GM19238 (cell line): ENCODE data around the gene UTP14C.
A peak's percentile ranks its signal among the peaks of the same experiment; 100 is the strongest.
"Not testable (repeated sequence)": the region's sequence is repeated elsewhere in the genome, so short reads cannot be mapped to it uniquely, and the experiment has no call there.

Experiments used
- DNase-seq: peaks from one replicate; pipeline ENCODE4 v3.0.0; 2011; ENCODE audit warnings: low spot score; ENCODE audit not compliant: insufficient read length

Gene UTP14C

DNA sequence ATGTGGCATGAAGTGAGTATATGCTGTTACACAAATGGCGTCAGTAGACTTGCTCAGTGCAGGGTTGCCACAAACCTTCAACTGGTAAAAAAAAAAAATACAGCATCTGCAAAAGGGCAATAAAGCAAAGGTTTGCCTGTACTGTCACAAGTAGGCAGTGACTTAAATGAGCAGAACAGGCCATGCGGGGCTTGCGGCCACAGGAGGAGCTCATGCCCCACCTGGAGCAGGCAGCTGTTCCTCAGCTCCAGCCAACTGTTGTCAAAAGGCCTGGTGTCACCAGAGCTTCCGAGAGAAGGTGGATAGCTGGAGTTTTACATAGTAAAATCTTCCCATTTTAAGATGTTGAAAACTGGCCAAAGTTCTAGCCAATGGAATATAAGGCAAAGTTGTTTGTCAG, 20.9 kb upstream of the UTP14C start:
- no peak for DNase-seq

DNA sequence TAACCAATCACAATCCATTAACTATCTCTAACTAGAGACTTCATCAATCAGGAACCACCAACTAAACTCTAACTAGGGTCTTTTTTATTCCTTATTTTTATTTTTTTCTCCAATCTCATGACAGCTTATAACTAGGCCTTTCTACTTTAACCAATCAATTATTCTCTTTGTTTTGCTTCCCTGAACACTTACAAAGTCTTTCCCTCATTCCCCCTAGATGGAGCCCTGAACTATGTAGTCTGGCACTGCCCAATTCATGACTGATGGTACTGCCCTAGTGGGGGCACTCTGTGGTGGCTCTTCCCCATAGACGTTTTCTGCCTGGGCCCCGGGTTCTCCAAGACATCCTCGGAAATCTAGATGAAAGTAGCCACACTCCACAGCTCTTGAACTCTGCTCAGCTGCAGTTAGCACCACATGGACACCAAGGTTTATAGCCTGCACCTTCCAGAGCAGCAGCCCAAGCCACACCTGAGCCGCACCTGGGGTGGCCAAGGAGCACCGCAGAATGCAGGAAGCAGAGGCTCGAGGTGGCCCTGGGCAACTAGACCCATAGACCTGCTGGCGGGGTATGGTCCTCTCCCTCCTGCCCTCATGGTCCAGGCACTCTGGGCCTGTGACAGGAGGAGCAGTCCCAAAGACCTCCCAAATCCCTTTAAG, 19.9 kb upstream of the UTP14C start:
- DNase-seq, result no peak

GRCh38 chr13:52005841-52006522, 18.5 kb upstream of the UTP14C start:
- no peak for DNase-seq

GRCh38 chr13:52006523-52007245, 17.8 kb upstream of the UTP14C start:
- DNase-seq, result no peak

DNA sequence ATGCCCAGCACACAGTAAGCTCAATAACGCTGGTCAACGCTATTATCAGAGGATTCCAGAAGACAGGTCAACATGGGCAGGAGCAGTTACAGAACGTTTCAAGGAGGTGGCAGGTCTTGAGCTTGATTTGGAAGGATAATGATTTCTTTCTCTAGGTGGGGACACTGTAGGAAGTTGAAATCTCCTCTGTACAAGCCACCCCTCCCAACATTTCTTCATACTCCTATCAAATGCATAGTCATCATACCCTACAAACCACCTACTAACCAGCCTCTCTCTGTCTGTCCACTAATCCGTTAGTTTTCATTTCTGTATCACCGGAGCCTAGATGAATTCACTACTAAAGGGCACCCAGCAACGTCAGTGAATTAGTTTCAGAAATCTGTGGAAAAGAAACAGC, 14.5 kb upstream of the UTP14C start:
- no peak for DNase-seq

DNA sequence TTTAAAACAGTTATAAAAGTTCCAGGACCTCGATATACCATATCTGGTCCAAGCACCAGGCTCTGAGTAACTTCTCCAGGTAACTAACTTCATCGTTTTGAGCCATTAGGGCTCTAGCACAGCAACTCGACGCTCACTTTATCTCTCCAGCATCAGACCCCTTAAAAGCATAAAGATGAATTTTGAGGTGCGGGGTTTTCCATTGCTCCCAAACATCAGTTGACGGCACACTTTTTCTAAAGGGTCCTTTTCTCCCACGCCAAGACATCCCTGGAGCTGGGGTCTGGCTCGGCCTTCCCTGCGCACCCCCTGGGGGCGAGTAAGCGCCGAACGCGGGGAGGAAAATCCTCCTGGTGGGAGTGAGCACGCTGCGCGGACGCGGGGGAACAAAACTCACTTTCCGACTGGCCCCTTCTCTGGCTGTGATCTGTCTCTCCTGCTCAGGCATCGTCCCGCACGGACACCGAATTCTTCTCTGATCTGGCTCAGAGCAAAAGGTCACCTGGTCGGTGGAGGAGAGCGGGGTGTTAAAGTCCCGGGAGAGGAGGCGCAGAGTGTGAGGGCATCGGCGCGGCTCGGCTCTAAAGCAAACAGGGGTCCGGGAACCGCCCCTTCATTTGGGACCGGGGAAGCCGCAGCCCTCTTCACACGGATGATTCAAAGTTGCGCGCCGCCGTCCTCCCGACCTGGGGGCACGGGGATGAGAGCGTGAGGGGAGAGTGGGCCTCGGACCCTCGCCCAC, 13.4 kb upstream of the UTP14C start, which contains the start of gene ATP7B:
TSS of gene ATP7B (minus strand) at position 561 of the 742 bp plus-strand sequence. CDS start at position 448, 113 bp downstream.
- DNase-seq, result peak; percentile 23

DNA sequence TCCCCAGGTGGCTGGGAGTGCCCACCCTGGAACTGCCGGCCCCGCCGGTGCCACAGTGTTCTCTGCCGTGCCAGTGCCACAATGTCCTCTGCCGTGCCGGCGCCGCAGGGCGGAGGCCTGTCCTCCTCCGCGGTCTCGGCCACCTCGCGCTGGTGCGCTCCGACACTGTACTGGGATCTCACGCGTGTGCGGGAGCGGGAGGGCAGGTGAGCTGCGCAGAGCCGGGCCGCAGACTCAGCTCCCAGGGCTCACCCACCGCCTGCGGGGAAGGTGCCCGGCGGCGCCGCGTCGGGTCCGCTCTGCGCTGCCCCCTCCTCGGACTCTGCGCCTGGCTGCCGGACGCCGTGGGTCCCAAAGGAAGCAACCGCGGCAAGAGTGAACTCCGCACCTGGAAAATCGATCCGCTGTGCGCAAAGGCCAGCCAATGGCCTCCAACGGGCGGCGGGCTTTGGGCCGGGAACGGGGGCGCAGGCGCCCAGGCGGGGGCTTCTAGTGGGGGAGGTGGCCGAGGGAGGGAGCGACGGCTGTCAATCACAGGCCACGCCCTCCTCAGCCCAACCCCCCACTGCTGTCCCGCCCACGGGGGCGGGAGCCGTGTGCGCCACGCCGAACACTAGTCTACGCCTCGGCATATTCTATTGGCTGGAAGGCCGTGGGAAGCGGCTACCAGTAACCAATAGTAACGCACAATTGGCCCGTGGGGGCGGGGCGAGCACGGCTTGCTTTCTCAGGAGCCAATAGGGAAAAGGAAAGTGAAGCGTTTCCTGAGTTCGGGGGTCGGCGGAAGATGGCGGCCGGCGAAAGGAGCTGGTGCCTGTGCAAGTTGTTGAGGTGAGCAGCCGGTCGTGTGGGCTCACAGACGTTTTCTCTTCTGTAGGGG, 12.6 kb upstream of the UTP14C start, which contains the start of gene ALG11:
TSS of gene ALG11 (plus strand) at position 767 of the 880 bp plus-strand sequence. CDS start at position 788, 21 bp downstream.
- DNase-seq, result peak; percentile 95

DNA sequence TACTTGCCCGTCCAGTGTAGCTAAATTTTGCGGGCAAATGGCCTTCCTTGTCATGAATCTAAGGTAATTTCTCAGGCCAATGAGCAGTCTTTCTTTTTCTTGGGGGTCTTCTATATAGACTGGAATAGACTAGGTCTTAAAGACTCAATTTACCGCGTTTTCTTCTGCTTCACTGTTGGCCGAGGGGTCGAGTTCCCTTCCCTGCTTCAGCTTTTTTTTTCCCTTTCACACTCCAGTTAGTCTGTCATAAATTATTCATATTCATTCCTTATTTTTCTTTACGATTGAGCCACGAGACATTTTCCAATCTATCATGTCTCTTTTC, 12.0 kb upstream of the UTP14C start:
- no peak for DNase-seq

DNA sequence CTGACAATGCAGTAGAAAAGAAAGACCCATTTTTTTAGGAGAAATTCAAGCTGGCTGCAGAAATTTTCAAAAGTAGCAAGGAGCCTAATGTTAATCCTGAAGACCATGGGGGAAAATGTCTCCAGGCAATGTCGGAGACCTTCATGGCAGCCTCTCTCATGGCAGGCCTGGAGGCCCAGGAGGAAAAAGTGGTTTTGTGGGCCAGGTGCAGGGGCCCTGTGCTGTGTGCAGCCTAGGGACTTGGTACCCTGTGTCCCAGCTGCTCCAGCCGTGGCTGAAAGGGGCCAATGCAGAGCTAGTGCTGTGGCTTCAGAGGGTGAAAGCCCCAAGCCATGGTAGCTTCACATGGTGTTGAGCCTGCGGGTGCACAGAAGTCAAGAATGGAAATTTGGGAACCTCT, 8.2 kb upstream of the UTP14C start:
- DNase-seq, result no peak

- DNase-seq, result no peak
Measured at GRCh38 chr13:52020191-52020590, 4.3 kb upstream of the UTP14C start.

DNA sequence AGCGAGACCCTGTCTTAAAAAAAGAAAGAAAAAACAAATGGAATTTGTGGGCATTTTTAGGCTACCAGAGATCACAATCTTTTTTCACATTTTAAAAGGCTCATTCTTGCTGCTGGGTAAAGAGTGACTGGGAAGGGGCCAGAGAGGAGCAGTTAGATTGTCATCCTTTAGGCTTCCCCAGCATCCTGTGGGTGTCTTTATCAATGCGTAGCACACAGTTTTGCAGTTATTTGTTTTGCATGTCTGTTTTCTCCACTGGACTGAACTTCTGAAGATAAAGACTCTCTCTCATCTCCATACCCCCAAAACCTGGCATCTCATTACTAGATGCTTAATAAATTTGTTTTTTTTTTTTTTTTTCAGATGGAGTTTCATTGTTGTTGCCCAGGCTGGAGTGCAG, 2.1 kb upstream of the UTP14C start:
- DNase-seq, result no peak

DNA sequence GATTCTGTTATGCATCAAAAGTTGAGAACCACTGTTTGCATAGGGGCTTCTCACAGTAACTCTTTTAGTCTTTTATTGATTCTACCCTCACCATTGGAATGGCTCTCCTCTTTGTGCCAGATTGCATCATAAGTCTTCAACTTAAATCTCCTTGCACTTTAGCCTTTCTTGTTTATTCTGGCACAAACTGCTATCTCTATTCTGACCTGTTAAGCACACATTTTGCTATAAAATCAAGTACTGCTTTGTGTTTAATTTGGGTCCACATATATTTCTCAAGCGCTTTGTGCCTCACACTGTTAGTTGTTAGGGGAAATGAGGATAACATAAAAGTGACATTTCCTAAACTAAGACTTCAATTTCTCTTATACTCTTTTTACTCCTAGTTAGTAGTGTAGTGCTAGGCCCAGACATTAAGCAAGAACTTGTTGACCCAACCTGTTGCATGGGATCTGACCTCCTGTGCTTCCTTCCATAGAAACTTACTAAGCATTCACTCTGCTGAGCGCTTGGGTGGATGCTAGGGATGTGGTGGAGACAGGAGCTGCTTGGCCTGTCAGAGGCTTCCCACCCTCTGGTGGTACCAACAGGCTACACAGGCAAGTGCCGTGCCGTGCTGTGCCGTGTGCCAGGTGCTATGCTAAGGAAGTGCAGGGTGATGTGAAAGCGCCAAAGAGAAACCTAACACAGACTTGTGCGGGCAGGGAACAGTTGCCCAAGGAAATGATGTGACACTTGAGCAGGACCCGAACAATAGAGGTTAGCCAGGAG, 1.2 kb downstream of the UTP14C start:
- DNase-seq, result no peak

DNA sequence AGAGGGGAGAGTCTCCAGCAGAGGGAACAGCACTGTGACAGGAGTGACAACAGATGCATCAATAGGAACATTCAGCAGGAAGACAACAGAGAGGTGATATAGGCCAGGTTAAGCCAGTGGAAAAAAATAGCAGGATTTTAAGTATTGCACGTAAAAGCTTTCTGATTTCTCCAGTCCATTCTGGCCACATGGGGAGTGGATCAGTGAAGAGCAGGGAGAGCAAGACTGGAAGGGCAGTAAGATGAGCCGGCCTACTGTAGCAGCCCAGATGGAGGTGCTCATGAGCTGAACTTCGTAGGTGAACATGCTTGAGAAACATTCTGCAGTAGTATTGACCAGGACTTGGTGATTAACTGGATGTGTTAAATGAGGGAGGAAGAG, 1.7 kb downstream of the UTP14C start:
- DNase-seq, result no peak

- DNase-seq, result no peak
Measured at GRCh38 chr13:52027832-52028231, 3.3 kb downstream of the UTP14C start.

DNA sequence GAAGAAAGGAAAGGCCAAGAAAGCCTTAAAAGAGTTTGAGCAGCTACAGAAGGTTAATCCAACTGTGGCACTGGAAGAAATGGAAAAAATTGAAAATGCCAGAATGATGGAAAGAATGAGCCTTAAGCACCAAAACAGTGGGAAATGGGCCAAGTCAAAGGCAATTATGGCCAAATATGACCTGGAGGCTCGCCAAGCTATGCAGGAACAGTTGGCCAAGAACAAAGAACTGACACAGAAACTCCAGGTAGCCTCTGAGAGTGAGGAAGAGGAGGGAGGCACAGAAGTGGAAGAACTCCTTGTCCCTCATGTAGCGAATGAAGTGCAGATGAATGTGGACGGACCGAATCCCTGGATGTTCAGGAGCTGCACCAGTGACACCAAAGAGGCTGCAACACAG, 5.1 kb downstream of the UTP14C start:
- no peak for DNase-seq

- not testable (repeated sequence) for DNase-seq
Measured at GRCh38 chr13:52030401-52030800, 5.9 kb downstream of the UTP14C start.

- DNase-seq, result no peak
Measured at GRCh38 chr13:52033039-52033438, 8.5 kb downstream of the UTP14C start.

DNA sequence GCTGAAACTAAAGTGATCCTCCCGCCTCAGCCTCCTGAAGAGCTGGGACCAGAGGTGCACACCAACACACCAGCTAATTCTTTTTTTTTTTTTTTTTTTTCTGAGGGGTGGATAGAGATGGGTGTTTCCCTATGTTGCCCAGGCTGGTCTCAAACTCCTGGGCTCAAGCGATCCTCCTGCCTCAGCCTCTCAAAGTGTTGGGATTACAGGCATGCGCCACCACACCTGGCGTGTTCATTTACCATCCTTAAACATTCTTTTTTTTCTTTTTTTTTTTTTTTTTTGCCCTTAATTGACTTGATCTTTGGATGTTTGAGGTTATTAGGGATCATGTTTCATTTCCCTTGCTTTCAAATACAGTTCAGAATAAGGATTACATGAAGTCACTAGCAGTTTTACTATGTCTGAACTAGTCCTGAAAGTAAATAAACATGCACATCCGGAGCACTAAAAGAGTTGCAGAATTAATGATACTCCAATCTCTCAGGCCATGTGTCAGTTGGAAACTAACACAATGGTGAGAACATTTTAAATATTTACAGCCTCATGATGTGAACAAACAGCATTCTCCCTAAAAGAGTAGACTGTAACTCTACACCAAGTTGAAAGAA, 10.2 kb downstream of the UTP14C start:
- DNase-seq, result no peak

- DNase-seq, result no peak
Measured at GRCh38 chr13:52036037-52036436, 11.5 kb downstream of the UTP14C start.

GRCh38 chr13:52043675-52044074, 19.2 kb downstream of the UTP14C start:
- no peak for DNase-seq
